Tibial nerve (tissue), 4 donors: ENCODE results near the gene FRAS1. TPM values are rescaled to one million over a fixed set of nuclear protein-coding genes. Genes with fewer than 3 reads are reported as not detected.
"Not testable (repeated sequence)": the region's sequence is repeated elsewhere in the genome, so short reads cannot be mapped to it uniquely, and the experiment has no call there.

ENCODE experiments used
- DNase-seq, 2 donors: peaks; one replicate each; pipeline ENCODE4 v3.0.0-alpha.2; 2019; ENCODE audit warnings: low spot score in 2 of 2
- H3K27ac ChIP-seq, 4 donors: fragments of 200-600 bp; sonication (generic) in 3 of 4; one replicate each; pipeline ENCODE4 v1.5.1; 2017 to 2019; ENCODE audit warnings: mild to moderate bottlenecking in 1 of 4
- H3K27me3 ChIP-seq, 2 donors: fragments of 200-600 bp; sonication (generic) in 1 of 2; one replicate each; pipeline versions ENCODE4 v1.5.1 to v1.6.0; 2017 to 2019
- H3K36me3 ChIP-seq, 3 donors: fragments of 200-600 bp; sonication (generic); one replicate each; pipeline ENCODE4 v1.5.1; 2018 to 2019
- H3K4me1 ChIP-seq, 4 donors: fragments of 200-600 bp; sonication (generic) in 3 of 4; one replicate each; pipeline ENCODE4 v1.5.1; 2017 to 2019
- H3K4me3 ChIP-seq, 4 donors: fragments of 200-600 bp; sonication (generic) in 3 of 4; one replicate each; pipeline ENCODE4 v1.5.1; 2017 to 2019; ENCODE audit warnings: mild to moderate bottlenecking in 1 of 4, moderate library complexity in 1 of 4
- H3K9me3 ChIP-seq, 4 donors: fragments of 200-600 bp; sonication (generic) in 3 of 4; one replicate each; pipeline ENCODE4 v1.5.1; 2017 to 2019
- CTCF ChIP-seq, 5 experiments: fragments of 200-600 bp in 3 of 5; fragments of 450-650 bp in 2 of 5; sonication (generic) in 3 of 5; IDR thresholded peaks; one replicate each; pipeline ENCODE4 v1.5.1; 2016 to 2019; ENCODE audit warnings: antibody characterized with exemption in 5 of 5, mild to moderate bottlenecking in 3 of 5, moderate library complexity in 2 of 5
- EP300 ChIP-seq, 2 donors: sonication (generic); formaldehyde crosslinking; IDR thresholded peaks; one replicate each; pipeline ENCODE4 v1.6.1; 2017; ENCODE audit warnings: antibody characterized with exemption in 2 of 2, mild to moderate bottlenecking in 1 of 2
- POLR2A ChIP-seq, 2 donors: fragments of 450-650 bp; IDR thresholded peaks; one replicate each; pipeline ENCODE4 v1.6.1; 2017; ENCODE audit warnings: antibody characterized with exemption in 2 of 2, mild to moderate bottlenecking in 2 of 2, moderate library complexity in 2 of 2
- WGBS, 2 donors: methylation state at CpG; one replicate each; pipeline ENCODE4 v1.1.5; 2018; 5-methylcytosine and 5-hydroxymethylcytosine counted together
- total RNA-seq, 4 donors: library from RNA; depleted of rRNA; stranded (reverse); fragments of >200 nt; gene quantifications; one replicate each; pipeline ENCODE4 v1.1.0, GENCODE V29; 2016

Gene FRAS1
- total RNA-seq, 4 donors from 2014 or later, result 3.9 to 6.6 (median 5.1) TPM

GRCh38 chr4:78207951-78208350, 150.8 kb downstream of the FRAS1 start:
- H3K4me3 ChIP-seq, result no peak overlapping the region
- TF ChIP-seq EP300 (IDR thresholded peaks at IDR 0.05) (no peak), CTCF (IDR thresholded peaks at IDR 0.05) (no peak), POLR2A (IDR thresholded peaks at IDR 0.05) (no peak)
- 71 to 72% methylated on average over 6 of the region's 6 CpGs for WGBS, 2 donors

DNA sequence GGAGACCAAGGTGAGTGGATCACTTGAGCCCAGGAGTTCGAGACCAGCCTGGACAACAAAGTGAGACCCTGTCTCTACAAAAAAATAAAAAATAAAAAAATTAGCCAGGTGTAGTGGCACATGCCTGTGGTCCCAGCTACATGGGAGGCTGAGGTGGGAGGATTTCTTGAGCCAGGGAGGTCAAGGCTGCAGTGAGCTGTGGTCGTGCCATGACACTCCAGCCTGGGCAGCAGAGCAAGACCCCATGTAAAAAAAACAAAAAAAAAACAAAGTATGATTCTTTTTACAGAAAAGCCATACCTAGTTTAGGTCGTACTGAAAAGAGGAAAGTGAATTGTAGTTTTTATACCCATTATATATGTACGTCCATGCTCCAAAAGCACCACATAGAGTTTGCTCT, 151.8 kb downstream of the FRAS1 start:
- H3K4me1 ChIP-seq, H3K27me3 ChIP-seq, H3K4me3 ChIP-seq, H3K9me3 ChIP-seq, H3K36me3 ChIP-seq, DNase-seq, H3K27ac ChIP-seq: not testable (repeated sequence)
- WGBS, 2 donors, result 91 to 92% methylated on average over 4 of the region's 4 CpGs

More at GRCh38 chr4:78207951-78208350, 150.8 kb downstream of the FRAS1 start:
- Histone ChIP-seq H3K27ac (no peak overlapping the region), H3K36me3 (no peaks in the 10 kb centered on the region), H3K27me3 (no peaks in the 10 kb centered on the region), H3K9me3 (no peaks in the 10 kb centered on the region), H3K4me1 (no peaks in the 10 kb centered on the region)
- DNase-seq, result no peak

- Histone ChIP-seq H3K27me3 (no peaks in the 10 kb centered on the region), H3K4me3 (no peak overlapping the region), H3K36me3 (no peaks in the 10 kb centered on the region), H3K27ac (no peak overlapping the region), H3K4me1 (no peaks in the 10 kb centered on the region), H3K9me3 (no peaks in the 10 kb centered on the region)
- no peak for TF ChIP-seq CTCF (IDR thresholded peaks at IDR 0.05)
- DNase-seq, result no peak
- WGBS, 2 donors, result 94 to 98% methylated on average over 6 of the region's 6 CpGs
Observed at GRCh38 chr4:78210694-78211410, 153.7 kb downstream of the FRAS1 start.

- H3K27me3 ChIP-seq, result no peaks in the 10 kb centered on the region
- H3K4me1 ChIP-seq, result no peaks in the 10 kb centered on the region
- H3K4me3 ChIP-seq, result no peak overlapping the region
- no peak for DNase-seq
- TF ChIP-seq CTCF (IDR thresholded peaks at IDR 0.05), result no peak
- no peak for TF ChIP-seq POLR2A (IDR thresholded peaks at IDR 0.05)
- TF ChIP-seq EP300 (IDR thresholded peaks at IDR 0.05), result no peak
- no peak overlapping the region for H3K27ac ChIP-seq
- H3K36me3 ChIP-seq, result no peaks in the 10 kb centered on the region
- 80% methylated on average over 3 of the region's 3 CpGs for WGBS, 2 donors
- H3K9me3 ChIP-seq, result no peaks in the 10 kb centered on the region
Observed at GRCh38 chr4:78213218-78213617, 156.1 kb downstream of the FRAS1 start.

GRCh38 chr4:78214078-78214477, 157.0 kb downstream of the FRAS1 start:
- Histone ChIP-seq H3K27ac (no peak overlapping the region), H3K27me3 (no peaks in the 10 kb centered on the region), H3K4me3 (no peak overlapping the region), H3K4me1 (no peaks in the 10 kb centered on the region), H3K36me3 (no peaks in the 10 kb centered on the region), H3K9me3 (no peaks in the 10 kb centered on the region)
- no peak for DNase-seq
- TF ChIP-seq POLR2A (IDR thresholded peaks at IDR 0.05) (no peak), EP300 (IDR thresholded peaks at IDR 0.05) (no peak), CTCF (IDR thresholded peaks at IDR 0.05) (no peak)

- no peaks in the 10 kb centered on the region for H3K4me1 ChIP-seq
- 85 to 94% methylated on average over 2 of the region's 2 CpGs for WGBS, 2 donors
- H3K36me3 ChIP-seq, result no peaks in the 10 kb centered on the region
- no peaks in the 10 kb centered on the region for H3K9me3 ChIP-seq
- H3K27me3 ChIP-seq, result no peaks in the 10 kb centered on the region
- no peak overlapping the region for H3K4me3 ChIP-seq
- TF ChIP-seq CTCF (IDR thresholded peaks at IDR 0.05) (no peak), POLR2A (IDR thresholded peaks at IDR 0.05) (no peak)
- H3K27ac ChIP-seq, result no peak overlapping the region
- DNase-seq, result no peak
Observed at GRCh38 chr4:78217557-78217956, 160.4 kb downstream of the FRAS1 start.
